GM12878 (cell line): Measurements from ENCODE around the gene NHSL2.

ENCODE experiments used
- CHD1 ChIP-seq: IDR thresholded peaks from 2 replicates; pipeline ENCODE4 v1.6.1; 2012; ENCODE audit warnings: low read depth, low read length, improper control_type of control experiment
- CTCF ChIP-seq, 3 experiments: IDR thresholded peaks in 2 of 3; conservative IDR thresholded peaks in 1 of 3; 2 replicates each; pipeline ENCODE4 v1.5.1; 2011; ENCODE audit warnings: low read depth in 3 of 3, low read length in 3 of 3, mild to moderate bottlenecking in 3 of 3, control low read depth in 2 of 3, moderate library complexity in 2 of 3, inconsistent platforms in 1 of 3, mixed read lengths in 1 of 3; ENCODE audit not compliant: control insufficient read depth in 2 of 3, insufficient read depth in 1 of 3; ENCODE audit errors: extremely low read depth in 1 of 3
- ESRRA ChIP-seq: IDR thresholded peaks from 2 replicates; pipeline ENCODE4 v1.6.1; 2012; ENCODE audit warnings: mild to moderate bottlenecking, low read length, improper control_type of control experiment
- EZH2 ChIP-seq: IDR thresholded peaks from 2 replicates; pipeline ENCODE4 v1.6.1; 2012; ENCODE audit warnings: low read depth, mild to moderate bottlenecking, control low read depth, inconsistent platforms, low read length, borderline replicate concordance; ENCODE audit not compliant: control insufficient read depth
- IKZF1 ChIP-seq: fragments of 450-650 bp; conservative IDR thresholded peaks from 2 replicates; pipeline ENCODE4 v1.6.1; 2017; ENCODE audit warnings: antibody characterized with exemption, mild to moderate bottlenecking
- MEF2A ChIP-seq: IDR thresholded peaks from 2 replicates; pipeline ENCODE4 v1.6.1; 2011; ENCODE audit warnings: low read depth, mild to moderate bottlenecking, low read length, moderate library complexity; ENCODE audit not compliant: insufficient read depth
- MXI1 ChIP-seq: fragments of 150-350 bp; IDR thresholded peaks from 2 replicates; pipeline ENCODE4 v1.6.1; 2011; ENCODE audit warnings: low read depth, mild to moderate bottlenecking, inconsistent platforms, low read length, improper control_type of control experiment
- NFYB ChIP-seq: IDR thresholded peaks from 2 replicates; pipeline ENCODE4 v1.6.1; 2011; ENCODE audit warnings: low read depth, mild to moderate bottlenecking, low read length, improper control_type of control experiment, moderate library complexity; ENCODE audit not compliant: insufficient read depth
- POLR2AphosphoS5 ChIP-seq: IDR thresholded peaks from 2 replicates; pipeline ENCODE4 v1.6.1; 2011; ENCODE audit warnings: mild to moderate bottlenecking, low read length, inconsistent platforms
- SRF ChIP-seq, 2 experiments: IDR thresholded peaks; 2 replicates each; pipeline ENCODE4 v1.6.1; 2011; ENCODE audit warnings: low read depth in 2 of 2, low read length in 2 of 2, mild to moderate bottlenecking in 1 of 2, moderate library complexity in 1 of 2

GRCh38 chrX:72040506-72040905 is 129.9 kb downstream of the NHSL2 start:
- no peak for TF ChIP-seq POLR2AphosphoS5
- TF ChIP-seq EZH2, result no peak
- no peak for TF ChIP-seq CTCF (IDR thresholded peaks at IDR 0.05 in 2 of 3, conservative IDR thresholded peaks at IDR 0.05 in 1 of 3; ENCODE audit: control insufficient read depth in 2 of 3, extremely low read depth in 1 of 3, insufficient read depth in 1 of 3, low read depth in 3 of 3, low read length in 3 of 3)
- TF ChIP-seq NFYB, result no peak
- no peak for TF ChIP-seq ESRRA
- no peak for TF ChIP-seq MEF2A
- no peak for TF ChIP-seq SRF (IDR thresholded peaks at IDR 0.05; ENCODE audit: low read depth in 2 of 2, low read length in 2 of 2)
- TF ChIP-seq IKZF1, result no peak
- no peak for TF ChIP-seq MXI1
- TF ChIP-seq CHD1, result no peak
